ENCODE data around the gene LHFPL2.

LHFPL2 gene

GRCh38 chr5:78500028-78500427, 148.5 kb downstream of the LHFPL2 start:
- no peak overlapping the region for H3K4me3 ChIP-seq (ENCODE audit: low read depth, low read length)
- TF ChIP-seq CTCF (IDR thresholded peaks at IDR 0.05; ENCODE audit: low read depth, low read length) = no peak

GRCh38 chr5:78499485-78499884, 149.1 kb downstream of the LHFPL2 start:
- no peak for TF ChIP-seq CTCF (IDR thresholded peaks at IDR 0.05; ENCODE audit: low read depth, low read length)
- no peak overlapping the region for H3K4me3 ChIP-seq (ENCODE audit: low read depth, low read length)

GRCh38 chr5:78497573-78498533, 150.7 kb downstream of the LHFPL2 start:
- H3K4me3 ChIP-seq (ENCODE audit: low read depth, low read length) = no peak overlapping the region
- no peak for TF ChIP-seq CTCF (IDR thresholded peaks at IDR 0.05; ENCODE audit: low read depth, low read length)

GRCh38 chr5:78496373-78496772, 152.2 kb downstream of the LHFPL2 start:
- no peak for TF ChIP-seq CTCF (IDR thresholded peaks at IDR 0.05; ENCODE audit: low read depth, low read length)
- H3K4me3 ChIP-seq (ENCODE audit: low read depth, low read length) = no peak overlapping the region

GRCh38 chr5:78495800-78496199, 152.8 kb downstream of the LHFPL2 start:
- no peak overlapping the region for H3K4me3 ChIP-seq (ENCODE audit: low read depth, low read length)
- no peak for TF ChIP-seq CTCF (IDR thresholded peaks at IDR 0.05; ENCODE audit: low read depth, low read length)

GRCh38 chr5:78492650-78493049, 155.9 kb downstream of the LHFPL2 start:
- no peak for TF ChIP-seq CTCF (IDR thresholded peaks at IDR 0.05; ENCODE audit: low read depth, low read length)
- H3K4me3 ChIP-seq (ENCODE audit: low read depth, low read length) = no peak overlapping the region

GRCh38 chr5:78492224-78492623, 156.3 kb downstream of the LHFPL2 start:
- no peak overlapping the region for H3K4me3 ChIP-seq (ENCODE audit: low read depth, low read length)
- no peak for TF ChIP-seq CTCF (IDR thresholded peaks at IDR 0.05; ENCODE audit: low read depth, low read length)

Measured in WI38 (cell line).